Fibroblast of skin of right quadriceps (primary cell): ENCODE data around the gene KITLG.
"Not testable (repeated sequence)": the region's sequence is repeated elsewhere in the genome, so short reads cannot be mapped to it uniquely, and the experiment has no call there.

ENCODE experiments used
- DNase-seq: peaks from one replicate; pipeline ENCODE4 v3.0.0-alpha.2; 2013

The KITLG gene

GRCh38 chr12:88580051-88580871 lies at the start of gene KITLG:
TSS of gene KITLG (minus strand) at chr12:88580471. CDS start at chr12:88580278, 193 bp downstream.
- peak; percentile 90 for DNase-seq

GRCh38 chr12:88628856-88629509 lies 48.7 kb upstream of the KITLG start:
- DNase-seq: no peak

GRCh38 chr12:88628035-88628434 lies 47.8 kb upstream of the KITLG start:
- not testable (repeated sequence) for DNase-seq

- no peak for DNase-seq
Observed at GRCh38 chr12:88627501-88627900, 47.2 kb upstream of the KITLG start.

- no peak for DNase-seq
Observed at GRCh38 chr12:88625356-88625755, 45.1 kb upstream of the KITLG start.

- DNase-seq: peak; percentile 71
Observed at GRCh38 chr12:88624911-88625310, 44.6 kb upstream of the KITLG start.

- DNase-seq: no peak
Observed at GRCh38 chr12:88623777-88624548, 43.7 kb upstream of the KITLG start.

- no peak for DNase-seq
Observed at GRCh38 chr12:88617352-88617751, 37.1 kb upstream of the KITLG start.

- DNase-seq: no peak
Observed at GRCh38 chr12:88615490-88615889, 35.2 kb upstream of the KITLG start.

GRCh38 chr12:88604646-88605045 lies 24.4 kb upstream of the KITLG start:
- no peak for DNase-seq

- DNase-seq: peak; percentile 83
Observed at GRCh38 chr12:88600272-88600671, 20.0 kb upstream of the KITLG start.

- no peak for DNase-seq
Observed at GRCh38 chr12:88597365-88597764, 17.1 kb upstream of the KITLG start.

GRCh38 chr12:88595697-88596096 lies 15.4 kb upstream of the KITLG start:
- DNase-seq: no peak

- no peak for DNase-seq
Observed at GRCh38 chr12:88594780-88595179, 14.5 kb upstream of the KITLG start.

- DNase-seq: peak; percentile 28
Observed at GRCh38 chr12:88591343-88591742, 11.1 kb upstream of the KITLG start.

- peak; percentile 41 for DNase-seq
Observed at GRCh38 chr12:88590851-88591250, 10.6 kb upstream of the KITLG start.

GRCh38 chr12:88585077-88585476 lies 4.8 kb upstream of the KITLG start:
- no peak for DNase-seq

- DNase-seq: peak; percentile 20
Observed at GRCh38 chr12:88579601-88580050, 645 bp downstream of the KITLG start.

GRCh38 chr12:88579161-88579517 lies 1.1 kb downstream of the KITLG start:
- no peak for DNase-seq

- DNase-seq: no peak
Observed at GRCh38 chr12:88578276-88579160, 1.8 kb downstream of the KITLG start.

GRCh38 chr12:88577537-88577936 lies 2.7 kb downstream of the KITLG start:
- peak; percentile 68 for DNase-seq

GRCh38 chr12:88576866-88577265 lies 3.4 kb downstream of the KITLG start:
- DNase-seq: no peak
